GM19238 (cell line): ENCODE results near the gene VKORC1L1.
A peak's percentile ranks its signal among the peaks of the same experiment; 100 is the strongest.
"Not testable (repeated sequence)": the region's sequence is repeated elsewhere in the genome, so short reads cannot be mapped to it uniquely, and the experiment has no call there.

Source experiments
- DNase-seq: peaks from one replicate; pipeline ENCODE4 v3.0.0; 2011; ENCODE audit warnings: low spot score; ENCODE audit not compliant: insufficient read length

Gene VKORC1L1

DNA sequence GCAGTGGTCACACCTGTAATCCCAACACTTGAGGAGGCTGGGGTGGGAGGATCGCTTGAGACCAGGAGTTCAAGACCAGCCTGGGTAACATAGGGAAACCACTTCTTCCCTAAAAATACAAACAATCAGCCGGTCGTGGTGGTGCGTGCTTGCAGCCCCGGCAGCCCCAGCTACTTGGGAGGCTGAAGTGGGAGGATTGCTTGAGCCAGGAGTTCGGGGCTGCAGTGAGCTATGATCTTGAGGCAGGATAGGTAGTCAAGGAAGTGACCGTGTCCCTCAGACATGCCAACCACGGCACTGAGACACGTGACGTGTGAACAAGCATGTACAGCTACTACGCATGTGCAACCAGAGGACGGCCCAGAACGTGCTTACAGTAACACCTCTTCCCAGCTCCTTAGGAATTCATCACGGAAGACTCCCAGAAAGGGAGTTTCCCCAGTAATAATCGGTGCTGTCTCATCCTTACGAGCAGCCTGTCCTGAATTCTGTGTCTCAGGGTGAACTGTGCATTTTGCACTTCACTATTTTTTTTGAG, 103.9 kb downstream of the VKORC1L1 start:
- no peak for DNase-seq

GRCh38 chr7:65978891-65979582, 106.2 kb downstream of the VKORC1L1 start:
- DNase-seq: no peak

- DNase-seq: no peak
Measured at GRCh38 chr7:65979583-65980477, 107.0 kb downstream of the VKORC1L1 start.

- DNase-seq: peak; percentile 53
Measured at GRCh38 chr7:65980478-65981250, 107.8 kb downstream of the VKORC1L1 start.

- DNase-seq: peak; percentile 86
Measured at GRCh38 chr7:65981965-65982792, 109.3 kb downstream of the VKORC1L1 start, which contains the start of gene GUSB. Gene GUSB, minus strand, starts transcription at chr7:65982213. Its CDS starts 30 bp downstream, at chr7:65982183.

GRCh38 chr7:65983965-65984658, 111.2 kb downstream of the VKORC1L1 start:
- DNase-seq: no peak

GRCh38 chr7:65988084-65988483, 115.2 kb downstream of the VKORC1L1 start:
- no peak for DNase-seq

GRCh38 chr7:65988503-65988902, 115.6 kb downstream of the VKORC1L1 start:
- DNase-seq: not testable (repeated sequence)

GRCh38 chr7:65989694-65990080, 116.8 kb downstream of the VKORC1L1 start:
- DNase-seq: no peak

DNA sequence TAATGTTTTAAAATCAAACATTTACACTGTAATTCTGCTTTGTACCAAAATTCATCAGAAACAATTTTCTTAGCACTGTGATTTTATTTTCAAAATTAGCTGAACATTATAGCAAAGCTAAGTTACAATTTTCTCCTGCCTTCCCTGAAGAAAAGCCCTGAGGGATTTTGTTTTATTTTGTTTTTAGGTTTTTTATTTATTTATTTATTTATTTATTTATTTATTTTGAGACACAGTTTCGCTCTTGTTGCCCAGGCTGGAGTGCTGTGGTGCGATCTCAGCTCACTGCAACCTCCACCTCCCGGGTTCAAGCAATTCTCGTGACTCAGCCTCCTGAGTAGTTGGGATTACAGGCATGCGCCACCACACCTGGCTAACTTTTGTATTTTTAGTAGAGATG, 119.0 kb downstream of the VKORC1L1 start:
- not testable (repeated sequence) for DNase-seq

- no peak for DNase-seq
Measured at GRCh38 chr7:65992526-65992925, 119.7 kb downstream of the VKORC1L1 start.

- not testable (repeated sequence) for DNase-seq
Measured at GRCh38 chr7:65994984-65995383, 122.1 kb downstream of the VKORC1L1 start.

DNA sequence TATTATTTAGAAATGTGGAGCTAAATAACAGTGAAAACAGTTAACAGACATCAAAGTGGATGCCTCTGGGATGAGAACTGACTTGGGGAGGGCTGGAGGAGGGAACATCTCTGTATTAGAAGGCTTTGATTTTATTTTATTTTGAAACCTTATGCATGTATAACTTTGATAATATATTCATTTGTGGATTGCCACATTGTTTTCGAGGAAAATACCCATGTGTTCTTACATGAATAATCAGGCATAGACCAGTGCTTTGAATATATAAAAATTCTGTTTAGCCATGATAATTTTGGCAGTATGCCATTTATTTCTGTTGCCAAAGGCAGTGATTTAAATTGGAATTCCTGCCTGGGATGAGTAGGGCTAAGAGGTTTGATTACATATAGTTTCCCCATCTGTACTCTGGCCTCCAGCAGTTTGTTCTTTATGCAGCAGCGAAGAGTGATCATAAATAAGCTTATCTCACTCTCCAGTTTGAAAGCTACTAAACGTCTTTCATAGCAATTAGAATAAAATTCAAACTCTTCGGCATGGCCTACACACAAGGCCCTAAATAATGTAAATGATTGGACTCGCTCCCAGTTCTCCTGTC, 128.0 kb downstream of the VKORC1L1 start:
- DNase-seq: not testable (repeated sequence)

DNA sequence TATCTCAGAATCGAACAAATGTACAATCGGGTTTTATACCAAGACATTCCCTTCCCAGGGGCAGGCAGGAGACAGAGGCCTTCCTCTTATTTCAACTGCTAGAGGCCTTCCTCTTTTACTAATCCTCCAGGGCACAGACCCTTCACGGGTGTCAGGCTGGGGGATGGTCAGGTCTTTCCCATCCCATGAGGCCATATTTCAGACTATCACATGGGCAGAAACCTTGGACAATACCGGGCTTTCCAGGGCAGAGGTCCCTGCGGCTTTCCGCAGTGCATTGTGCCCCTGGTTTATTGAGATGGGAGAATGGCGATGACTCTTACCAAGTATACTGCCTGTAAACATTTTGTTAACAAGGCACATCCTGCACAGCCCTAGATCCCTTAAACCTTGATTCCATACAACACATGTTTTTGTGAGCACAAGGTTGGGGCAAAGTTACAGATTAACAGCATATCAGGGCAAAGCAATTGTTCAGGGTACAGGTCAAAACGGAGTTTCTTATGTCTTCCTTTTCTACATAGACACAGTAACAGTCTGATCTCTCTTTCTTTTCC, 132.3 kb downstream of the VKORC1L1 start:
- DNase-seq: not testable (repeated sequence)

DNA sequence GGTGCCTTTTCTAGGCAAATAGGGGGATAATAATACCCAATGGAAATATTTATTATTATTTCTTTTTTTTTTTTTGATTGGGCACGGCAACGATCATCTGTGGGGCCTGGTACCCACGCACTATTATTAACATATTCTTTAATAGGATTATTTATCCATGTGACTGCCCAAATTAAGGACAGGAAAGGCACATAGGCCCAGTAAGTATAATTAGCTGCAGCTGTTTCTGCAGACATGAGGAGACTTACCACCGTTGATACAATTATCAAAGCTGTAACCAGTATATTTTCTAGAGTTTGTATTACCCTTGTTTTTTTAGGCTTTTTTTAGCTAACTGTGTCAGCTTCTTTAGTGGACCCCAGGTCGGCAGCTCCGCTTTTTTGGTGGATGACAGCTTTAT, 134.4 kb downstream of the VKORC1L1 start:
- DNase-seq: no peak
